Endothelial cell of umbilical vein (primary cell): Measurements from ENCODE around the gene DCLK2.

Experiments
- GATA2 ChIP-seq: IDR thresholded peaks from 2 replicates; pipeline ENCODE4 v1.7.0; 2011; ENCODE audit warnings: low read depth, mild to moderate bottlenecking, moderate library complexity, mixed read lengths, low read length; ENCODE audit not compliant: insufficient read length, insufficient read depth
- JUN ChIP-seq: IDR thresholded peaks from 2 replicates; pipeline ENCODE4 v1.6.1; 2011; ENCODE audit warnings: borderline replicate concordance, low read depth; ENCODE audit not compliant: insufficient read length, insufficient read depth
- POLR2A ChIP-seq: IDR thresholded peaks from 2 replicates; pipeline ENCODE4 v1.6.1; 2012; ENCODE audit warnings: low read depth, mild to moderate bottlenecking, control low read depth, low read length
- POLR2AphosphoS5 ChIP-seq: IDR thresholded peaks from 2 replicates; pipeline ENCODE4 v1.6.1; 2012; ENCODE audit warnings: low read depth, mild to moderate bottlenecking, control low read depth, low read length, moderate library complexity; ENCODE audit not compliant: insufficient read depth
- TF ChIP-seq, protein P1 (sequence below), 2 donors: IDR thresholded peaks; 1 replicate in 1 of 2; 2 replicates in 1 of 2; pipeline ENCODE4 v1.5.1; 2011; ENCODE audit warnings: low read length in 2 of 2, mild to moderate bottlenecking in 2 of 2, moderate library complexity in 2 of 2, control low read depth in 1 of 2, inconsistent platforms in 1 of 2, low read depth in 1 of 2; ENCODE audit not compliant: insufficient read depth in 1 of 2; ENCODE audit errors: extremely low read depth in 1 of 2

DNA sequence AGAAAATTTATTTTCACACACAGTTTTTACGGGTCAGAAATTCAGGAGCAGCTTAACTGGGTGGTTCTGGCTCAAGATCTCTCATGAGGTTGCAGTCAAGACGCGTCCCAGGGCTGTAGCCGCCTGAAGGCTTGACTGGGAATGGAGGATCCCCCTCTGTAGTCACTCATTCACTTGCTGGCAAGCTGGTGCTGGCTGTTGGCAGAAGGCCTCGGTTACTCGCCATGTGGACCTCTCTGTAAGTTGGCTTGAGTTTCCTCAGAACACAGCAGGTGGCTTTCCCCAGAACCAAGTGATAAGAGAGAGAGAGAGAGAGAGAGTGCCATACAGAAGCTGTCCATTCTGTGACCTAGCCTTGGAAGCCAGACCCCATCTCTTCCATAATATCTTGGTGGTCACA lies 132.8 kb downstream of the DCLK2 start:
- TF ChIP-seq, protein P1, sequence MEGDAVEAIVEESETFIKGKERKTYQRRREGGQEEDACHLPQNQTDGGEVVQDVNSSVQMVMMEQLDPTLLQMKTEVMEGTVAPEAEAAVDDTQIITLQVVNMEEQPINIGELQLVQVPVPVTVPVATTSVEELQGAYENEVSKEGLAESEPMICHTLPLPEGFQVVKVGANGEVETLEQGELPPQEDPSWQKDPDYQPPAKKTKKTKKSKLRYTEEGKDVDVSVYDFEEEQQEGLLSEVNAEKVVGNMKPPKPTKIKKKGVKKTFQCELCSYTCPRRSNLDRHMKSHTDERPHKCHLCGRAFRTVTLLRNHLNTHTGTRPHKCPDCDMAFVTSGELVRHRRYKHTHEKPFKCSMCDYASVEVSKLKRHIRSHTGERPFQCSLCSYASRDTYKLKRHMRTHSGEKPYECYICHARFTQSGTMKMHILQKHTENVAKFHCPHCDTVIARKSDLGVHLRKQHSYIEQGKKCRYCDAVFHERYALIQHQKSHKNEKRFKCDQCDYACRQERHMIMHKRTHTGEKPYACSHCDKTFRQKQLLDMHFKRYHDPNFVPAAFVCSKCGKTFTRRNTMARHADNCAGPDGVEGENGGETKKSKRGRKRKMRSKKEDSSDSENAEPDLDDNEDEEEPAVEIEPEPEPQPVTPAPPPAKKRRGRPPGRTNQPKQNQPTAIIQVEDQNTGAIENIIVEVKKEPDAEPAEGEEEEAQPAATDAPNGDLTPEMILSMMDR (IDR thresholded peaks at IDR 0.05; ENCODE audit: extremely low read depth in 1 of 2, insufficient read depth in 1 of 2, low read depth in 1 of 2, low read length in 2 of 2), result no peak
- TF ChIP-seq GATA2 (no peak), POLR2AphosphoS5 (no peak), JUN (no peak), POLR2A (no peak)
